ENCODE data around the gene GMNC. TPM values are rescaled to one million over a fixed set of nuclear protein-coding genes. Genes with fewer than 3 reads are reported as not detected.

GMNC gene
- polyA plus RNA-seq, 1 donor from 2014 or later: 0.48 TPM

GRCh38 chr3:190863119-190863465, 598 bp upstream of the GMNC start:
- TF ChIP-seq EZH2 (IDR thresholded peaks at IDR 0.05; ENCODE audit: borderline replicate concordance, insufficient read depth, low read length, poor library complexity, severe bottlenecking): no peak
- TF ChIP-seq, protein P1, sequence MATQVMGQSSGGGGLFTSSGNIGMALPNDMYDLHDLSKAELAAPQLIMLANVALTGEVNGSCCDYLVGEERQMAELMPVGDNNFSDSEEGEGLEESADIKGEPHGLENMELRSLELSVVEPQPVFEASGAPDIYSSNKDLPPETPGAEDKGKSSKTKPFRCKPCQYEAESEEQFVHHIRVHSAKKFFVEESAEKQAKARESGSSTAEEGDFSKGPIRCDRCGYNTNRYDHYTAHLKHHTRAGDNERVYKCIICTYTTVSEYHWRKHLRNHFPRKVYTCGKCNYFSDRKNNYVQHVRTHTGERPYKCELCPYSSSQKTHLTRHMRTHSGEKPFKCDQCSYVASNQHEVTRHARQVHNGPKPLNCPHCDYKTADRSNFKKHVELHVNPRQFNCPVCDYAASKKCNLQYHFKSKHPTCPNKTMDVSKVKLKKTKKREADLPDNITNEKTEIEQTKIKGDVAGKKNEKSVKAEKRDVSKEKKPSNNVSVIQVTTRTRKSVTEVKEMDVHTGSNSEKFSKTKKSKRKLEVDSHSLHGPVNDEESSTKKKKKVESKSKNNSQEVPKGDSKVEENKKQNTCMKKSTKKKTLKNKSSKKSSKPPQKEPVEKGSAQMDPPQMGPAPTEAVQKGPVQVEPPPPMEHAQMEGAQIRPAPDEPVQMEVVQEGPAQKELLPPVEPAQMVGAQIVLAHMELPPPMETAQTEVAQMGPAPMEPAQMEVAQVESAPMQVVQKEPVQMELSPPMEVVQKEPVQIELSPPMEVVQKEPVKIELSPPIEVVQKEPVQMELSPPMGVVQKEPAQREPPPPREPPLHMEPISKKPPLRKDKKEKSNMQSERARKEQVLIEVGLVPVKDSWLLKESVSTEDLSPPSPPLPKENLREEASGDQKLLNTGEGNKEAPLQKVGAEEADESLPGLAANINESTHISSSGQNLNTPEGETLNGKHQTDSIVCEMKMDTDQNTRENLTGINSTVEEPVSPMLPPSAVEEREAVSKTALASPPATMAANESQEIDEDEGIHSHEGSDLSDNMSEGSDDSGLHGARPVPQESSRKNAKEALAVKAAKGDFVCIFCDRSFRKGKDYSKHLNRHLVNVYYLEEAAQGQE (IDR thresholded peaks at IDR 0.05; ENCODE audit: borderline replicate concordance): no peak
- TF ChIP-seq, protein P2, sequence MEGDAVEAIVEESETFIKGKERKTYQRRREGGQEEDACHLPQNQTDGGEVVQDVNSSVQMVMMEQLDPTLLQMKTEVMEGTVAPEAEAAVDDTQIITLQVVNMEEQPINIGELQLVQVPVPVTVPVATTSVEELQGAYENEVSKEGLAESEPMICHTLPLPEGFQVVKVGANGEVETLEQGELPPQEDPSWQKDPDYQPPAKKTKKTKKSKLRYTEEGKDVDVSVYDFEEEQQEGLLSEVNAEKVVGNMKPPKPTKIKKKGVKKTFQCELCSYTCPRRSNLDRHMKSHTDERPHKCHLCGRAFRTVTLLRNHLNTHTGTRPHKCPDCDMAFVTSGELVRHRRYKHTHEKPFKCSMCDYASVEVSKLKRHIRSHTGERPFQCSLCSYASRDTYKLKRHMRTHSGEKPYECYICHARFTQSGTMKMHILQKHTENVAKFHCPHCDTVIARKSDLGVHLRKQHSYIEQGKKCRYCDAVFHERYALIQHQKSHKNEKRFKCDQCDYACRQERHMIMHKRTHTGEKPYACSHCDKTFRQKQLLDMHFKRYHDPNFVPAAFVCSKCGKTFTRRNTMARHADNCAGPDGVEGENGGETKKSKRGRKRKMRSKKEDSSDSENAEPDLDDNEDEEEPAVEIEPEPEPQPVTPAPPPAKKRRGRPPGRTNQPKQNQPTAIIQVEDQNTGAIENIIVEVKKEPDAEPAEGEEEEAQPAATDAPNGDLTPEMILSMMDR (IDR thresholded peaks at IDR 0.05; ENCODE audit: poor library complexity, severe bottlenecking): no peak
- TF ChIP-seq TAF1 (IDR thresholded peaks at IDR 0.05; ENCODE audit: low read depth): no peak
- no peak for TF ChIP-seq MXI1 (conservative IDR thresholded peaks at IDR 0.05; ENCODE audit: poor library complexity, severe bottlenecking)
- TF ChIP-seq SMC3 (conservative IDR thresholded peaks at IDR 0.05; ENCODE audit: poor library complexity): no peak
- TF ChIP-seq RAD21 (conservative IDR thresholded peaks at IDR 0.05): no peak
- no peak for TF ChIP-seq EP300 (conservative IDR thresholded peaks at IDR 0.05; ENCODE audit: poor library complexity, severe bottlenecking)
- no peak for TF ChIP-seq POLR2AphosphoS5 (IDR thresholded peaks at IDR 0.05)
- H2AFZ ChIP-seq (ENCODE audit: low read depth, low read length): no peak overlapping the region
- H3K9ac ChIP-seq (ENCODE audit: low read length): no peak overlapping the region
- no peaks in the 10 kb centered on the region for H3K9me2 ChIP-seq (ENCODE audit: insufficient read depth, low read length)
- peaks cover 73% of the 10 kb centered on the region for H3K27me3 ChIP-seq (ENCODE audit: insufficient read depth, low read depth, low read length)
- H3F3A ChIP-seq (ENCODE audit: insufficient read depth, low read length, poor library complexity, severe bottlenecking): no peaks in the 10 kb centered on the region
- H3K9me3 ChIP-seq (ENCODE audit: low read length): no peaks in the 10 kb centered on the region
- no peaks in the 10 kb centered on the region for H3K79me2 ChIP-seq (replicated peaks; ENCODE audit: insufficient read depth, low read length)
- no peak overlapping the region for H3K27ac ChIP-seq (ENCODE audit: low read length)
- no peak overlapping the region for H3K4me2 ChIP-seq (ENCODE audit: low read length)
- H4K20me1 ChIP-seq (ENCODE audit: insufficient read depth): no peaks in the 10 kb centered on the region
- H3K4me3 ChIP-seq (ENCODE audit: low read length): peak overlapping the region; percentile 68
- no peaks in the 10 kb centered on the region for H3K36me3 ChIP-seq (ENCODE audit: insufficient read depth, low read length)

DNA sequence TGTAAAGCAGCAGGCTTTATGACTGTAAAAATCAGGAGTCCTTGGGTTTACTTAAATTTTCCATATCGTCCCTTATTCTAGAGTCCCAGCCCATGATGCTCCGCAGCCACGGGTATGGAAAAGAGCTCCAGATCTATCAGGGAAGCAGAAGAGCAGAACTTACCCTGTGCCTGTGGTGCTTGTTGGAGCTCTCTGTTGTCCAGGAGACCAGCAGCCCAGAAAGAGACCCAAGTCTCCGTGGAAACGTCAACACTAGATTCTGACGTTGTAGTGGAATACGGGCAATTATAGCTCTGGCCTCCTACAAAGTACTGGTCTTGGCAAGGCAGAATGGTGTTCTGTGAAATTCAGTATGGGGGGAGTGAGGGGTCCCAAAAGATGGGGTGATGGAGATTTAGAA, 2.0 kb downstream of the GMNC start:
- Histone ChIP-seq H3K79me2 (replicated peaks; ENCODE audit: insufficient read depth, low read length) (no peaks in the 10 kb centered on the region), H3K9me3 (ENCODE audit: low read length) (no peaks in the 10 kb centered on the region), H3F3A (ENCODE audit: insufficient read depth, low read length, poor library complexity, severe bottlenecking) (peaks cover 2% of the 10 kb centered on the region), H3K27me3 (ENCODE audit: insufficient read depth, low read depth, low read length) (peaks cover 61% of the 10 kb centered on the region), H3K9ac (ENCODE audit: low read length) (no peak overlapping the region), H3K4me2 (ENCODE audit: low read length) (no peak overlapping the region), H3K9me2 (ENCODE audit: insufficient read depth, low read length) (no peaks in the 10 kb centered on the region), H3K27ac (ENCODE audit: low read length) (no peak overlapping the region), H4K20me1 (ENCODE audit: insufficient read depth) (no peaks in the 10 kb centered on the region), H3K4me3 (ENCODE audit: low read length) (no peak overlapping the region), H3K36me3 (ENCODE audit: insufficient read depth, low read length) (no peaks in the 10 kb centered on the region), H2AFZ (ENCODE audit: low read depth, low read length) (no peak overlapping the region)
- TF ChIP-seq RAD21 (conservative IDR thresholded peaks at IDR 0.05): no peak
- no peak for TF ChIP-seq EP300 (conservative IDR thresholded peaks at IDR 0.05; ENCODE audit: poor library complexity, severe bottlenecking)
- no peak for TF ChIP-seq EZH2 (IDR thresholded peaks at IDR 0.05; ENCODE audit: borderline replicate concordance, insufficient read depth, low read length, poor library complexity, severe bottlenecking)
- TF ChIP-seq MXI1 (conservative IDR thresholded peaks at IDR 0.05; ENCODE audit: poor library complexity, severe bottlenecking): no peak
- TF ChIP-seq, protein P1 (IDR thresholded peaks at IDR 0.05; ENCODE audit: borderline replicate concordance): no peak
- TF ChIP-seq POLR2AphosphoS5 (IDR thresholded peaks at IDR 0.05): no peak
- no peak for TF ChIP-seq SMC3 (conservative IDR thresholded peaks at IDR 0.05; ENCODE audit: poor library complexity)
- TF ChIP-seq, protein P2 (IDR thresholded peaks at IDR 0.05; ENCODE audit: poor library complexity, severe bottlenecking): no peak
- TF ChIP-seq TAF1 (IDR thresholded peaks at IDR 0.05; ENCODE audit: low read depth): no peak

All from neural cell (in vitro differentiated cells).